SK-N-SH treated with all-trans-retinoic acid at 6 μM for 48 hours (cell line): ENCODE data around the gene NPBWR2.

Experiments
- ARNTL ChIP-seq: fragments of 450-650 bp; formaldehyde crosslinking; IDR thresholded peaks from 2 replicates; pipeline ENCODE4 v1.5.0; 2020; ENCODE audit warnings: low read depth, mild to moderate bottlenecking, moderate library complexity, borderline replicate concordance
- CREB5 ChIP-seq: fragments of 250-450 bp; sonication (Bioruptor Pico); IDR thresholded peaks from 2 replicates; pipeline ENCODE4 v1.5.1; 2020; ENCODE audit warnings: low read depth, mild to moderate bottlenecking, moderate library complexity
- GLIS3 ChIP-seq: fragments of 250-450 bp; sonication (Bioruptor Pico); IDR thresholded peaks from 2 replicates; pipeline ENCODE4 v1.5.0; 2020; ENCODE audit warnings: mild to moderate bottlenecking, moderate library complexity
- PATZ1 ChIP-seq: fragments of 250-450 bp; sonication (Bioruptor Pico); IDR thresholded peaks from 2 replicates; pipeline ENCODE4 v1.8.0; 2020; ENCODE audit warnings: mild to moderate bottlenecking, moderate library complexity, borderline replicate concordance
- TSHZ2 ChIP-seq: fragments of 250-450 bp; sonication (Bioruptor Pico); IDR thresholded peaks from 2 replicates; pipeline ENCODE4 v1.5.0; 2020; ENCODE audit warnings: mild to moderate bottlenecking, moderate library complexity
- ZNF565 ChIP-seq: fragments of 450-650 bp; formaldehyde crosslinking; conservative IDR thresholded peaks from 2 replicates; pipeline ENCODE4 v1.5.0; 2020; ENCODE audit warnings: low read depth, mild to moderate bottlenecking, moderate library complexity

- TF ChIP-seq PATZ1 (CRISPR knock-in tag) (no peak), CREB5 (no peak), ZNF565 (no peak), TSHZ2 (CRISPR knock-in tag) (no peak), ARNTL (no peak), GLIS3 (CRISPR knock-in tag) (no peak)
Measured at GRCh38 chr20:64130876-64131275, 23.5 kb upstream of the NPBWR2 start.
